HCT116 (cell line): ENCODE results near the gene CAMKMT. TPM values are rescaled to one million over a fixed set of nuclear protein-coding genes. Genes with fewer than 3 reads are reported as not detected.

Source experiments
- ATAC-seq: fragments of 200-7000 bp; cut with Tn5 transposase; 2 replicates; pipeline ENCODE4 v1.9.1; 2020; ENCODE audit warnings: mild to moderate bottlenecking, moderate library complexity
- BruUV-seq: library from RNA; stranded (reverse); fragments of 400-500 nt; replicated peaks from 2 replicates; lab custom pipeline; 2021; lab: Mats Ljungman, UMichigan
- CTCF ChIA-PET: fragments of 300-600 bp; sonication (Branson Sonifier 250); formaldehyde crosslinking; loops from one replicate; lab custom pipeline; 2021; ENCODE audit warnings: antibody characterized with exemption; lab: Charles Lee
- POLR2A ChIA-PET: fragments of 300-600, 350-600 bp; sonication (Branson Sonifier 250); formaldehyde crosslinking; loops from one replicate; lab custom pipeline; 2021; ENCODE audit warnings: antibody characterized with exemption; lab: Charles Lee
- RAD21 ChIA-PET, 2 experiments: fragments of 300-600 bp; sonication (Branson Sonifier 250); formaldehyde crosslinking; loops; one replicate each; lab custom pipeline; 2023; ENCODE audit warnings: low total read pairs in 2 of 2; ENCODE audit not compliant: uncharacterized antibody in 2 of 2, unreplicated experiment in 2 of 2, low non-redundant PET in 1 of 2; lab: Charles Lee
- DNase-seq: peaks from one replicate; pipeline ENCODE4 v3.0.0-alpha.2; 2010; ENCODE audit warnings: low read depth, low spot score
- H2AFZ ChIP-seq: fragments of 200-600 bp; shearing (Covaris generic), sonication (generic); 2 replicates; pipeline ENCODE4 v1.6.1; 2017; ENCODE audit warnings: low read depth, mixed run types, mixed read lengths, antibody characterized with exemption, low read length; ENCODE audit not compliant: poor library complexity, severe bottlenecking
- H3K27ac ChIP-seq: 2 replicates; pipeline ENCODE4 v1.5.1; 2012; ENCODE audit warnings: low read depth, low read length
- H3K27me3 ChIP-seq: fragments of 200-600 bp; sonication (generic); 2 replicates; pipeline ENCODE4 v1.6.1; 2016; ENCODE audit warnings: mixed run types, low read length, mixed read lengths; ENCODE audit not compliant: insufficient read depth
- H3K36me3 ChIP-seq, 2 experiments: fragments of 200-500 bp in 1 of 2; fragments of 200-600 bp in 1 of 2; sonication (Bioruptor generic) in 1 of 2; sonication (generic) in 1 of 2; 2 replicates each; pipeline versions ENCODE4 v1.5.1 to v1.6.1; 2014 to 2016; ENCODE audit warnings: low read length in 2 of 2, inconsistent platforms in 1 of 2, mixed read lengths in 1 of 2, mixed run types in 1 of 2; ENCODE audit not compliant: insufficient read depth in 2 of 2, control insufficient read depth in 1 of 2
- H3K4me1 ChIP-seq, 2 experiments: fragments of 200-600 bp in 1 of 2; sonication (generic) in 1 of 2; 2 replicates each; pipeline versions ENCODE4 v1.5.1 to v1.6.1; 2012 to 2017; ENCODE audit warnings: low read length in 2 of 2, inconsistent platforms in 1 of 2, mild to moderate bottlenecking in 1 of 2, mixed read lengths in 1 of 2, mixed run types in 1 of 2, moderate library complexity in 1 of 2; ENCODE audit not compliant: insufficient read depth in 2 of 2, control insufficient read depth in 1 of 2
- H3K4me2 ChIP-seq: fragments of 200-600 bp; sonication (generic); 2 replicates; pipeline ENCODE4 v1.6.1; 2017; ENCODE audit warnings: mixed run types, low read length, mixed read lengths
- H3K4me3 ChIP-seq, 2 experiments: fragments of 200-600 bp in 1 of 2; sonication (generic) in 1 of 2; replicated peaks in 1 of 2; 2 replicates each; pipeline ENCODE4 v1.5.1; 2011 to 2016; ENCODE audit warnings: low read length in 2 of 2, control low read depth in 1 of 2, low read depth in 1 of 2, mild to moderate bottlenecking in 1 of 2, mixed read lengths in 1 of 2, mixed run types in 1 of 2
- H3K79me2 ChIP-seq: fragments of 200-600 bp; sonication (generic); 2 replicates; pipeline ENCODE4 v1.6.1; 2017; ENCODE audit warnings: mild to moderate bottlenecking, mixed run types, low read length, moderate library complexity, mixed read lengths; ENCODE audit not compliant: insufficient read depth
- H3K9ac ChIP-seq: fragments of 200-600 bp; sonication (generic); 2 replicates; pipeline ENCODE4 v1.6.1; 2016; ENCODE audit warnings: low read length, mixed read lengths
- H3K9me2 ChIP-seq: fragments of 200-600 bp; sonication (generic), shearing (Covaris generic); 2 replicates; pipeline ENCODE4 v1.6.1; 2017; ENCODE audit warnings: mixed run types, mild to moderate bottlenecking, moderate library complexity; ENCODE audit not compliant: insufficient read depth
- H3K9me3 ChIP-seq, 2 experiments: fragments of 200-500 bp in 1 of 2; fragments of 200-600 bp in 1 of 2; sonication (Bioruptor generic) in 1 of 2; sonication (generic) in 1 of 2; 2 replicates each; pipeline ENCODE4 v1.6.1; 2014 to 2017; ENCODE audit warnings: low read length in 2 of 2, mixed read lengths in 2 of 2, inconsistent platforms in 1 of 2, low read depth in 1 of 2, mild to moderate bottlenecking in 1 of 2, mixed run types in 1 of 2, moderate library complexity in 1 of 2; ENCODE audit not compliant: control insufficient read depth in 1 of 2, insufficient read depth in 1 of 2
- H4K20me1 ChIP-seq: fragments of 200-600 bp; sonication (generic), shearing (Covaris generic); 2 replicates; pipeline ENCODE4 v1.6.1; 2017; ENCODE audit warnings: mixed run types, mild to moderate bottlenecking, moderate library complexity; ENCODE audit not compliant: insufficient read depth
- CBX3 ChIP-seq: IDR thresholded peaks from 2 replicates; pipeline ENCODE4 v1.6.1; 2012; ENCODE audit warnings: low read depth
- CTCF ChIP-seq, 3 experiments: fragments of 200-600 bp in 1 of 3; sonication (generic) in 1 of 3; IDR thresholded peaks in 2 of 3; conservative IDR thresholded peaks in 1 of 3; 2 replicates each; pipeline ENCODE4 v1.5.1; 2012 to 2017; ENCODE audit warnings: low read depth in 2 of 3, low read length in 2 of 3, antibody characterized with exemption in 1 of 3, borderline replicate concordance in 1 of 3, control low read depth in 1 of 3, mild to moderate bottlenecking in 1 of 3, mixed read lengths in 1 of 3, mixed run types in 1 of 3, moderate library complexity in 1 of 3; ENCODE audit not compliant: insufficient read depth in 1 of 3
- EGR1 ChIP-seq: IDR thresholded peaks from 2 replicates; pipeline ENCODE4 v1.6.1; 2012; ENCODE audit warnings: low read depth
- ELF1 ChIP-seq: IDR thresholded peaks from 2 replicates; pipeline ENCODE4 v1.6.1; 2012; ENCODE audit warnings: low read depth, borderline replicate concordance
- POLR2A ChIP-seq: IDR thresholded peaks from 2 replicates; pipeline ENCODE4 v1.7.0; 2011; ENCODE audit warnings: borderline replicate concordance; ENCODE audit not compliant: insufficient read depth, insufficient read length; ENCODE audit errors: extremely low read depth
- POLR2AphosphoS5 ChIP-seq: IDR thresholded peaks from 2 replicates; pipeline ENCODE4 v1.6.1; 2011; ENCODE audit warnings: mild to moderate bottlenecking, low read depth, low read length, moderate library complexity
- RAD21 ChIP-seq: IDR thresholded peaks from 2 replicates; pipeline ENCODE4 v1.6.1; 2012; ENCODE audit warnings: low read depth, mild to moderate bottlenecking
- REST ChIP-seq: IDR thresholded peaks from 2 replicates; pipeline ENCODE4 v1.6.1; 2012; ENCODE audit warnings: low read depth
- SIN3A ChIP-seq: IDR thresholded peaks from 2 replicates; pipeline ENCODE4 v1.6.1; 2012; ENCODE audit warnings: low read depth
- SRF ChIP-seq: IDR thresholded peaks from 2 replicates; pipeline ENCODE4 v1.6.1; 2012; ENCODE audit warnings: low read depth
- ZNF274 ChIP-seq: fragments of 200-500 bp; sonication (Bioruptor generic); IDR thresholded peaks from 2 replicates; pipeline ENCODE4 v1.6.1; 2014; ENCODE audit warnings: mild to moderate bottlenecking, low read depth, low read length, inconsistent platforms
- intact Hi-C: fragments of 100-400 bp; cut with micrococcal nuclease; formaldehyde crosslinking; loops from 2 replicates; pipeline ENCODE4 v1.10.0; 2022
- total RNA-seq: library from RNA; stranded (reverse); gene quantifications from one replicate; pipeline ENCODE4 v1.2.1, GENCODE V29; 2021; ENCODE audit not compliant: unreplicated experiment
- TF ChIP-seq, protein P1 (sequence below): IDR thresholded peaks from 2 replicates; pipeline ENCODE4 v1.6.1; 2012
- TF ChIP-seq, protein P2 (sequence below): IDR thresholded peaks from 2 replicates; pipeline ENCODE4 v1.6.1; 2012

The CAMKMT gene
- total RNA-seq, 1 experiment from 2014 or later = 10.6 TPM

GRCh38 chr2:44819061-44819460 is 457.3 kb downstream of the CAMKMT start (continued):
- TF ChIP-seq POLR2AphosphoS5 (no peak), RAD21 (no peak)

DNA sequence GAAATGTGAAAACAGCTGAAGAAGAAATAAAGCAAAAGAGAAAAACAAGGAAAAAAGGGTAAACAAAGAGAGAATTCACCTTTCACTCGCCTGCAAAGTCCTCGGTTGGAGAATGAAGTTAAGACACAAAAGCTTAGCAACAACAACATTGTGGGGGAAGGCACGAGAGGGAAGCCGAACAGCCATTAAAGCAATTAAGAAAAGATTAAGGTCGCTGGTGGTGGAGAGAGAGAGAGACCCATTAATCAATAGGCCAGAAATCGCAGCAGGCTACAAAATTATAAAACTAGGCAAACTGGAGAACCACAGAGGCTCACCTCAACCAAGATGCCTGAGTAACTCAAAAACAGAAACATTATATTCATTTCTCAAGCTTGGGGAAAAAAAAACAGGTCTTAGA is 459.8 kb downstream of the CAMKMT start:
- POLR2A ChIA-PET = no interaction called here
- no peak for ATAC-seq
- H3K36me3 ChIP-seq = no peaks in the 10 kb centered on the region
- intact Hi-C loops = no loop called here
- TF ChIP-seq POLR2A = no peak
- TF ChIP-seq, all 23 proteins: peak for 0
- no peak for DNase-seq
- Histone ChIP-seq H3K79me2 (no peaks in the 10 kb centered on the region), H3K4me3 (no peak overlapping the region), H4K20me1 (no peaks in the 10 kb centered on the region), H3K9me3 (no peaks in the 10 kb centered on the region), H3K27me3 (0 out of 2 replicates have a peak, but pooled peaks cover under 1% of the 10 kb centered on the region), H3K27ac (no peak overlapping the region), H3K4me1 (no peaks in the 10 kb centered on the region), H3K4me2 (no peak overlapping the region), H3K9ac (no peak overlapping the region), H3K9me2 (no peaks in the 10 kb centered on the region), H2AFZ (no peak overlapping the region)
- no TSS peak for BruUV-seq
- ChIA-PET CTCF (no interaction called here), RAD21 (no interaction called here)

- H3K27me3 ChIP-seq = 0 out of 2 replicates have a peak, but pooled peaks cover 3% of the 10 kb centered on the region
- H2AFZ ChIP-seq = no peak overlapping the region
- intact Hi-C loops = no loop called here
- H4K20me1 ChIP-seq = no peaks in the 10 kb centered on the region
- H3K79me2 ChIP-seq = no peaks in the 10 kb centered on the region
- H3K4me3 ChIP-seq = no peak overlapping the region
- CTCF ChIA-PET = no interaction called here
- DNase-seq (no peak), ATAC-seq (no peak)
- H3K9me2 ChIP-seq = no peaks in the 10 kb centered on the region
- H3K36me3 ChIP-seq = no peaks in the 10 kb centered on the region
- no TSS peak for BruUV-seq
- no peak overlapping the region for H3K9ac ChIP-seq
- H3K27ac ChIP-seq = no peak overlapping the region
- H3K9me3 ChIP-seq = no peaks in the 10 kb centered on the region
- no peaks in the 10 kb centered on the region for H3K4me1 ChIP-seq
- RAD21 ChIA-PET = no interaction called here
- POLR2A ChIA-PET = no interaction called here
- H3K4me2 ChIP-seq = no peak overlapping the region
- TF ChIP-seq CBX3 (no peak), SIN3A (no peak), EGR1 (no peak), CTCF (IDR thresholded peaks at IDR 0.05 in 2 of 3, conservative IDR thresholded peaks at IDR 0.05 in 1 of 3; ENCODE audit: borderline replicate concordance in 1 of 3, insufficient read depth in 1 of 3, low read depth in 2 of 3, low read length in 2 of 3) (no peak), ZNF274 (no peak), ELF1 (no peak), RAD21 (no peak), REST (no peak), POLR2A (no peak), SRF (no peak), POLR2AphosphoS5 (no peak)
- TF ChIP-seq, protein P1, sequence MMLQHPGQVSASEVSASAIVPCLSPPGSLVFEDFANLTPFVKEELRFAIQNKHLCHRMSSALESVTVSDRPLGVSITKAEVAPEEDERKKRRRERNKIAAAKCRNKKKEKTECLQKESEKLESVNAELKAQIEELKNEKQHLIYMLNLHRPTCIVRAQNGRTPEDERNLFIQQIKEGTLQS = no peak
- TF ChIP-seq, protein P2, sequence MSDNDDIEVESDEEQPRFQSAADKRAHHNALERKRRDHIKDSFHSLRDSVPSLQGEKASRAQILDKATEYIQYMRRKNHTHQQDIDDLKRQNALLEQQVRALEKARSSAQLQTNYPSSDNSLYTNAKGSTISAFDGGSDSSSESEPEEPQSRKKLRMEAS = no peak
These were observed 460.4 kb downstream of the CAMKMT start for GRCh38 chr2:44822174-44822573.
